Measurements from ENCODE around the gene PPT2.

PPT2 gene

DNA sequence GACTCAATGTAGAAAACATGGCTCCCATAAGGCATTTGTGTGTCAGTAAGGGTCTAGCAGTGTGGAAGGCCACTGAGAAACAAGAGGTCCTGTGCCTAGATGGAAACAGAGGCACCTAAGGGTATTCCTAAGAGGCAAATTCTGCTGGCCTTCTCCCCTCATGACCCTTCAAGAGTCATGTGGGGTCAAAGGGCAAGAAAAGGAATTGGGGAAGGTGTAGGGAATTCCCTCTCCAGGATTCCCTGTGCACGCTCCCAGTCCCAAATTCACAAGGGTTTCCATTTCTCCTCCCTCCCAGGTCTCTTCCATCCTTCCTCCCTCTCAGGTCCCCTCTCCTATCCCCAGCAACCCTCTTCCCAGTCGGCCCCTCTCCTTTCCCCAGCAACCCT, 21.4 kb downstream of the PPT2 start:
- 40% methylated on average over 2 of the region's 2 CpGs for WGBS (ENCODE audit: insufficient coverage)
- POLR2A ChIA-PET = no interaction called here
- peaks cover 21 to 58% (median 48%) of the 10 kb centered on the region in 4 experiments for H3K4me1 ChIP-seq (ENCODE audit: control extremely low read depth in 1 of 4, control insufficient read depth in 4 of 4, insufficient read depth in 4 of 4, low read length in 3 of 4)
- H3K4me3 ChIP-seq (ENCODE audit: control insufficient read depth in 1 of 7, extremely low read depth in 1 of 7, insufficient read depth in 4 of 7, low read depth in 2 of 7, low read length in 6 of 7) = peak overlapping the region; percentile 46 to 94 (median 83)
- CTCF ChIA-PET = no interaction called here
- H3K27ac ChIP-seq (ENCODE audit: insufficient read depth in 1 of 2, low read depth in 1 of 2, low read length in 2 of 2, poor library complexity in 1 of 2, severe bottlenecking in 2 of 2) = peak overlapping the region; percentile 81 to 92
- peaks cover 2 to 18% (median 13%) of the 10 kb centered on the region in 4 experiments for H3K36me3 ChIP-seq (ENCODE audit: control insufficient read depth in 4 of 4, insufficient read depth in 4 of 4, low read length in 3 of 4)
- no peak for DNase-seq
- no peaks in the 10 kb centered on the region for H3K27me3 ChIP-seq (replicated peaks in 2 of 5; ENCODE audit: control insufficient read depth in 4 of 5, insufficient read depth in 5 of 5, low read length in 4 of 5)
- no peaks in the 10 kb centered on the region for H3K9me3 ChIP-seq (ENCODE audit: control extremely low read depth in 1 of 5, control insufficient read depth in 4 of 5, insufficient read depth in 2 of 5, low read depth in 1 of 5, low read length in 4 of 5)

DNA sequence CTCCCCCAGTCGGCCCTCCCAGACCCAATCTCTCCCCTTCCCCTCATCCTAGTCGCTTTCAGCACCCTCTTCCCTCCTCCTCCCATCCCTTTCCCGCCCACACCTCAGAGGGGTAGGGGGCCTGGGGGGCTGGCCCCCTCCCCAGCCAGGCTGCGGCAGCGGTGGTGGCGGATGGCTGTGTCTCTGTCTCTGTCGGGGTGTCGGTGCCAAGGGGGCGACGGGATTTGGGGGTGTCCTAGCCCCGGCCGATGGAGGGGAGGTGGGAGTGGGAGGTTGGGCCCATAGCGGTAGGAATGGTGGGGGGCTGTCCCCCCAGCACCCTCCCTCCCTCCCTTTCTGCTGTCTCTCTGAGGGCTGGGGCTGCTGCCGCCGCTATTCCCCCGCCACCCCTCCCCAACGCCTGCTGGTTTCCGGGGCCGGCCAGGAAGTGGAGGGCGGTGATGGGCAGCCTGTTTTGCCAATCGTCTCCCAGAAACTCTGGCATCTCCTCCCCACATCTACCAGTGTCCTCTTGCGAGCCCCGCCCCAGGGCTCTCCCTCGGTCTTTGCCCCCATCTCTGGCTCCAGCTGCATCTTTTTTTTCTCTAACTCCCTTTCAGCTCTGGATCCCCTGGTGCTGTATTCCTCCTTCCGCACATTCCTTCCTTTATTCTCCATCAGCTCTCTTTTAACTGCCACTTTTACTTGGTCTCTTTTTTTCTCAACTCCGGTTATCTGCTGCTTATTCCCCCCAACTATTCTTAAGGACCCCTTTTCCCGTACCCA, 22.0 kb downstream of the PPT2 start, which contains the start of gene AGPAT1:
Gene AGPAT1, minus strand, starts transcription at position 374 of the 765 bp plus-strand sequence. CDS start 4,588 bp downstream, outside the sequence.
- POLR2A ChIA-PET = interaction anchor here (2.1 kb wide), 1 partner anchor 20 kb away, joined by 6 read pairs; no protein-coding TSS in a partner anchor
- peak within 1 kb of the TSS; percentile 93 to 95 for H3K27ac ChIP-seq (ENCODE audit: insufficient read depth in 1 of 2, low read depth in 1 of 2, low read length in 2 of 2, poor library complexity in 1 of 2, severe bottlenecking in 2 of 2)
- peak within 1 kb of the TSS; percentile 46 to 94 (median 83) for H3K4me3 ChIP-seq (ENCODE audit: control insufficient read depth in 1 of 7, extremely low read depth in 1 of 7, insufficient read depth in 4 of 7, low read depth in 2 of 7, low read length in 6 of 7)
- no peaks in the 10 kb centered on the region for H3K27me3 ChIP-seq (replicated peaks in 2 of 5; ENCODE audit: control insufficient read depth in 4 of 5, insufficient read depth in 5 of 5, low read length in 4 of 5)
- no peaks in the 10 kb centered on the region for H3K9me3 ChIP-seq (ENCODE audit: control extremely low read depth in 1 of 5, control insufficient read depth in 4 of 5, insufficient read depth in 2 of 5, low read depth in 1 of 5, low read length in 4 of 5)
- peaks cover 21 to 58% (median 48%) of the 10 kb centered on the region in 4 experiments for H3K4me1 ChIP-seq (ENCODE audit: control extremely low read depth in 1 of 4, control insufficient read depth in 4 of 4, insufficient read depth in 4 of 4, low read length in 3 of 4)
- peaks cover 2 to 17% (median 11%) of the 10 kb centered on the region in 4 experiments for H3K36me3 ChIP-seq (ENCODE audit: control insufficient read depth in 4 of 4, insufficient read depth in 4 of 4, low read length in 3 of 4)
- peak; percentile 96 to 98 (median 96) for DNase-seq
- CTCF ChIA-PET = interaction anchor here (1.0 to 1.3 kb wide), 2 partner anchors 28 to 40 kb away, joined by 3 read pairs; no protein-coding TSS in a partner anchor
- WGBS (ENCODE audit: insufficient coverage) = 7% methylated on average over 8 of the region's 27 CpGs

DNA sequence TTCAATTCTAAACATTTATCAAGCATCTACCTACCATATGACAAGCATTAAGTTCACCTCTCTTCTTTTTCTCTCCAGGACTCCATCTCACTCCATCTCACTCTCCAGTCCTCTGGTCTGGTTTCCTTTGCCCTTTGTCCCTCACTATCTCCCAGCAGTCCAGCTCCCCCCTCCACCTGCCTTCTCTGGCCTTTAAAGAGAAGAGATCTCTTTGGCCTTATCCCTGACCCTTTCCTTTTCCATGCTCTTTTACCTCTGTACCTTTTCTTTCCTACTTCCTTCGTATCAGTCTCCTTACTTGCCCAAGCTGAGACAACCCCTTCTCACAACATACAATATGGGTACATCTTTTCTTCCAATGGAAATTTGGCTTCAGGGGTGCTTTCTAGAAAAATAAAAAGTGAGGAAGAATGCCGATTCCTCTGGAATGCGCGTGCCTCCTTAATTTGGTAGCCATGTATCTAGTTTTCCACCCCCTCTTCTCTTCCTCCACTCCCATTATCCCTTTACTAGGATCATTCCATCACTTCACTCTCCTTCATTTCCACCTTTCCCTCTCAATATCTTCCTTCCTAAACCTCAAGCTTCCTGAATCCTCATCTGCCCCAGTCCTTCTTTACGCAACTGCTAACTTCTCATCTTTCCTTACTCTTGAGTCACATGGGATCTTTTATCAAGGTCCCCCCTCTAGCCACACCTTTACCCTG, 22.7 kb downstream of the PPT2 start:
- ChIA-PET POLR2A (interaction anchor here (2.1 kb wide), 1 partner anchor 19 kb away, joined by 6 read pairs; no protein-coding TSS in a partner anchor), CTCF (interaction anchor here (0.8 to 1.4 kb wide), 5 partner anchors 12 to 47 kb away, joined by 3 to 4 read pairs (median 3); partner anchors contain the start of genes EGFL8 and GPSM3)
- Histone ChIP-seq H3K27ac (ENCODE audit: insufficient read depth in 1 of 2, low read depth in 1 of 2, low read length in 2 of 2, poor library complexity in 1 of 2, severe bottlenecking in 2 of 2) (peak overlapping the region; percentile 93 to 95), H3K9me3 (ENCODE audit: control extremely low read depth in 1 of 5, control insufficient read depth in 4 of 5, insufficient read depth in 2 of 5, low read depth in 1 of 5, low read length in 4 of 5) (no peaks in the 10 kb centered on the region), H3K27me3 (replicated peaks in 2 of 5; ENCODE audit: control insufficient read depth in 4 of 5, insufficient read depth in 5 of 5, low read length in 4 of 5) (no peaks in the 10 kb centered on the region), H3K4me1 (ENCODE audit: control extremely low read depth in 1 of 4, control insufficient read depth in 4 of 4, insufficient read depth in 4 of 4, low read length in 3 of 4) (peaks cover 21 to 58% (median 48%) of the 10 kb centered on the region in 4 experiments), H3K36me3 (ENCODE audit: control insufficient read depth in 4 of 4, insufficient read depth in 4 of 4, low read length in 3 of 4) (peaks cover 3 to 18% (median 13%) of the 10 kb centered on the region in 4 experiments), H3K4me3 (ENCODE audit: control insufficient read depth in 1 of 7, extremely low read depth in 1 of 7, insufficient read depth in 4 of 7, low read depth in 2 of 7, low read length in 6 of 7) (peak overlapping the region in 6 of 7 experiments; percentile 73 to 94 (median 84))
- WGBS (ENCODE audit: insufficient coverage) = 73% methylated on average over 4 of the region's 5 CpGs
- no peak for DNase-seq

DNA sequence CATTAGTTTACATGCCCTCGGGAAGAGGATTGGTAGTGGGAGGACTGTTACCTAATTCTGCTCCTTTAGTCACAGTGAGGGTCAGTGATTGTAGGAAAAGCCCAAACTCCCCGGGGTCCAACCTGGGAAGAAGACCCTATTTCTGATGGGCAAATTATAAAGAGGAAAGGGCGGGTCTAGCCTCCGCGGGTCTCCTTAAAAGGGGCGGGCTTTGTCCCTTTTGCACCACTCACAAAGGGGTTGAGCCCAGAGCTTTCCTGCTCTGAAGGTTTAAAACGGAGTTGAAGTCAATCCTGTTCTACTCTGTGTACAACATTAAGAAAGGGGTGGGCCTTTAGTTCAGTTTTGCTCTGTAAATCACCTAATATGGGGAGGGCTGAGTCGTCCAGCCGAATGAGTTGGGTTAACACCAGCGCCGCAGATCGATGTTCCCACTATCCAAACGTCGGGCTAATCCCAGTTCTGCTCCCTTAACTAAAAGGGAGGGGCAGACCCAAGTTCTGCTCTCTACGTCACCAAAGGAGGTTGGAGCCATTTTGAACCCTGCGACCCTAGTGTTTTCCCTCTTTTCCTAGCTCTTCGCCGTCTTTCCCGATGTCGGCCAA, 23.3 kb downstream of the PPT2 start:
- no peaks in the 10 kb centered on the region for H3K9me3 ChIP-seq (ENCODE audit: control extremely low read depth in 1 of 5, control insufficient read depth in 4 of 5, insufficient read depth in 2 of 5, low read depth in 1 of 5, low read length in 4 of 5)
- no peaks in the 10 kb centered on the region for H3K27me3 ChIP-seq (replicated peaks in 2 of 5; ENCODE audit: control insufficient read depth in 4 of 5, insufficient read depth in 5 of 5, low read length in 4 of 5)
- CTCF ChIA-PET = interaction anchor here (0.8 to 1.4 kb wide), 5 partner anchors 12 to 48 kb away, joined by 3 to 4 read pairs (median 3); partner anchors contain the start of genes EGFL8 and GPSM3
- peaks cover 3 to 24% (median 15%) of the 10 kb centered on the region in 4 experiments for H3K36me3 ChIP-seq (ENCODE audit: control insufficient read depth in 4 of 4, insufficient read depth in 4 of 4, low read length in 3 of 4)
- H3K27ac ChIP-seq (ENCODE audit: insufficient read depth in 1 of 2, low read depth in 1 of 2, low read length in 2 of 2, poor library complexity in 1 of 2, severe bottlenecking in 2 of 2) = peak overlapping the region; percentile 93 to 95
- peaks cover 21 to 61% (median 48%) of the 10 kb centered on the region in 4 experiments for H3K4me1 ChIP-seq (ENCODE audit: control extremely low read depth in 1 of 4, control insufficient read depth in 4 of 4, insufficient read depth in 4 of 4, low read length in 3 of 4)
- POLR2A ChIA-PET = interaction anchor here (0.6 to 2.1 kb wide), 4 partner anchors 15 to 49 kb away, joined by 3 to 6 read pairs (median 4); partner anchors contain the start of genes ATF6B and GPSM3
- peak; percentile 62 to 75 (median 71) for DNase-seq
- WGBS (ENCODE audit: insufficient coverage) = 0% methylated on average over 20 of the region's 20 CpGs
- peak overlapping the region; percentile 44 to 94 (median 83) for H3K4me3 ChIP-seq (ENCODE audit: control insufficient read depth in 1 of 7, extremely low read depth in 1 of 7, insufficient read depth in 4 of 7, low read depth in 2 of 7, low read length in 6 of 7)

DNA sequence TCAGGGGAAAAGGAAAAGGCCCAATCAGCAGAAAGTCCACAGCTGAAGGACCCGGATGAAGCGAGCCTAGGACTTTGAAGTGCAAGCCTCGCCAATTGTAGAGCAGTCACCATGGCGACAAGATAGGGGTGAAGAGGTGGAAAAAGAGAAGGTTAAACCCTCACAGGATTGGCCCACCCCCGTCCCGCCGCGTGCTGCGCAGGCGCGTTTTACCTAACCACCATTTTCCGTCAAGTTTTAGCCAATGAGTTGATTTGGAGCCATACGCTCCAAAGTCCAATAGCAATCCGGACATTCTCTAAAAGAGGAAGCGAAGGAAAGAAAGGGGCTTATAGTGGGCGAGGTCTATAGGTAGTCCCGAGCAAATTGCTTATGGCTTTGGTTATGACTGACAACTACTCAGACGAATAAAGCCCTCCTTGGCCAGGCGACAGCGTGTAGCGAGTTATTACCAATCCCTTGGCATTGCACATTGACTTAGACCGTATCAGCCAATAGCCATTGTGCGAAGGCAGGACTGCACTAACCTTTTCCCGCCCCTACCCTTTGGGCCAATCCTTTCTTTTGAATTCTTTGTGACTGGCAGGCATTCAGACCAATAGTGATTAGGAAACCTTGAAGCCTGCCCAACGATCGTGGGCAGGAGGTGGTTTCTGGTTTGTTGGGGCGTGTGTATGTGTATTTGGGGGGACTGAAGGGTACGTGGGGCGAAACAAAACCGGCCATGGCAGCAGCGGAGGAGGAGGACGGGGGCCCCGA, 24.0 kb downstream of the PPT2 start, which contains the start of gene RNF5:
Gene RNF5, plus strand, starts transcription at position 618 of the 759 bp plus-strand sequence. Its CDS starts 107 bp downstream, at position 725.
- 0% methylated on average over 21 of the region's 33 CpGs for WGBS (ENCODE audit: insufficient coverage)
- H3K4me3 ChIP-seq (ENCODE audit: control insufficient read depth in 1 of 7, extremely low read depth in 1 of 7, insufficient read depth in 4 of 7, low read depth in 2 of 7, low read length in 6 of 7) = peak within 1 kb of the TSS; percentile 70 to 94 (median 90)
- ChIA-PET POLR2A (interaction anchor here (0.6 to 2.1 kb wide), 5 partner anchors 15 to 220 kb away, joined by 3 to 6 read pairs (median 5); partner anchors contain the start of genes ATF6B and GPSM3), CTCF (interaction anchor here (0.8 to 1.7 kb wide), 6 partner anchors 9 to 49 kb away, joined by 3 to 13 read pairs (median 3); partner anchors contain the start of genes EGFL8 and GPSM3)
- H3K9me3 ChIP-seq (ENCODE audit: control extremely low read depth in 1 of 5, control insufficient read depth in 4 of 5, insufficient read depth in 2 of 5, low read depth in 1 of 5, low read length in 4 of 5) = no peaks in the 10 kb centered on the region
- peak; percentile 100 for DNase-seq
- H3K36me3 ChIP-seq (ENCODE audit: control insufficient read depth in 4 of 4, insufficient read depth in 4 of 4, low read length in 3 of 4) = peaks cover 3 to 30% (median 21%) of the 10 kb centered on the region in 4 experiments
- H3K4me1 ChIP-seq (ENCODE audit: control extremely low read depth in 1 of 4, control insufficient read depth in 4 of 4, insufficient read depth in 4 of 4, low read length in 3 of 4) = peaks cover 21 to 63% (median 48%) of the 10 kb centered on the region in 4 experiments
- H3K27me3 ChIP-seq (replicated peaks in 2 of 5; ENCODE audit: control insufficient read depth in 4 of 5, insufficient read depth in 5 of 5, low read length in 4 of 5) = no peaks in the 10 kb centered on the region
- peak within 1 kb of the TSS; percentile 93 to 95 for H3K27ac ChIP-seq (ENCODE audit: insufficient read depth in 1 of 2, low read depth in 1 of 2, low read length in 2 of 2, poor library complexity in 1 of 2, severe bottlenecking in 2 of 2)
